PC-9 (cell line): ENCODE data around the gene SURF4. TPM values are rescaled to one million over a fixed set of nuclear protein-coding genes. Genes with fewer than 3 reads are reported as not detected.

Experiments
- BruUV-seq: library from RNA; stranded (reverse); fragments of 400-500 nt; replicated peaks from 2 replicates; lab custom pipeline; 2021; lab: Mats Ljungman, UMichigan
- CTCF ChIA-PET: fragments of 300-600 bp; sonication (Branson Sonifier 250); formaldehyde crosslinking; loops from one replicate; lab custom pipeline; 2022; ENCODE audit warnings: antibody characterized with exemption; lab: Charles Lee
- POLR2A ChIA-PET: fragments of 300-600 bp; sonication (Branson Sonifier 250); formaldehyde crosslinking; loops from one replicate; lab custom pipeline; 2022; ENCODE audit warnings: antibody characterized with exemption; ENCODE audit not compliant: unreplicated experiment; lab: Charles Lee
- DNase-seq, 2 experiments: peaks; one replicate each; pipeline versions ENCODE4 v3.0.0 to v3.0.0-alpha.2; 2015 to 2022; ENCODE audit warnings: mixed read lengths in 1 of 2
- H2AFZ ChIP-seq: fragments of 200-600 bp; sonication (generic); 2 replicates; pipeline ENCODE4 v1.8.1; 2017; ENCODE audit warnings: antibody characterized with exemption
- H3F3A ChIP-seq: fragments of 200-600 bp; sonication (generic); 2 replicates; pipeline ENCODE4 v1.8.1; 2017; ENCODE audit warnings: antibody characterized with exemption, mild to moderate bottlenecking, low read depth; ENCODE audit not compliant: insufficient read depth
- H3K27ac ChIP-seq: fragments of 200-600 bp; sonication (generic); 2 replicates; pipeline ENCODE4 v1.6.1; 2016; ENCODE audit warnings: mixed run types
- H3K27me3 ChIP-seq: fragments of 200-600 bp; sonication (generic); 2 replicates; pipeline ENCODE4 v1.6.1; 2016; ENCODE audit warnings: low read depth, mixed run types; ENCODE audit not compliant: insufficient read depth
- H3K36me3 ChIP-seq: fragments of 200-600 bp; sonication (generic); 2 replicates; pipeline ENCODE4 v1.6.1; 2016; ENCODE audit warnings: low read depth, mixed run types
- H3K4me1 ChIP-seq: fragments of 200-600 bp; sonication (generic); replicated peaks from 2 replicates; pipeline ENCODE4 v1.6.1; 2016; ENCODE audit warnings: mixed run types; ENCODE audit not compliant: insufficient read depth
- H3K4me2 ChIP-seq: fragments of 200-600 bp; sonication (generic); 2 replicates; pipeline ENCODE4 v1.6.1; 2017; ENCODE audit warnings: mixed run types
- H3K4me3 ChIP-seq: fragments of 200-600 bp; sonication (generic); 2 replicates; pipeline ENCODE4 v1.6.1; 2016; ENCODE audit warnings: mixed run types
- H3K79me2 ChIP-seq: fragments of 200-600 bp; sonication (generic); 2 replicates; pipeline ENCODE4 v1.6.1; 2017; ENCODE audit warnings: low read depth, mixed run types
- H3K9me2 ChIP-seq: fragments of 200-600 bp; sonication (generic); 2 replicates; pipeline ENCODE4 v1.8.1; 2017; ENCODE audit warnings: mild to moderate bottlenecking; ENCODE audit not compliant: insufficient read depth
- H3K9me3 ChIP-seq: fragments of 200-600 bp; sonication (generic); 2 replicates; pipeline ENCODE4 v1.8.1; 2016; ENCODE audit warnings: low read depth; ENCODE audit not compliant: insufficient read depth
- H4K20me1 ChIP-seq: fragments of 200-600 bp; sonication (generic); 2 replicates; pipeline ENCODE4 v1.8.1; 2017; ENCODE audit not compliant: insufficient read depth
- CTCF ChIP-seq: fragments of 200-600 bp; sonication (generic); conservative IDR thresholded peaks from 2 replicates; pipeline ENCODE4 v1.6.1; 2017; ENCODE audit warnings: mixed run types, antibody characterized with exemption, mild to moderate bottlenecking, moderate library complexity
- EZH2 ChIP-seq: fragments of 200-600 bp; sonication (generic); IDR thresholded peaks from 2 replicates; pipeline ENCODE4 v1.8.0; 2017; ENCODE audit warnings: antibody characterized with exemption, low read depth
- intact Hi-C: fragments of 100-400 bp; cut with micrococcal nuclease; formaldehyde crosslinking; loops from one replicate; pipeline ENCODE4 v1.10.0; 2022; ENCODE audit not compliant: unreplicated experiment
- total RNA-seq: library from RNA; stranded (reverse); gene quantifications from 2 replicates; pipeline ENCODE4 v1.2.3, GENCODE V29; 2021

The SURF4 gene
- total RNA-seq, 1 experiment from 2014 or later = 199 TPM

GRCh38 chr9:133342069-133342406, 33.8 kb downstream of the SURF4 start:
- ChIA-PET POLR2A (no interaction called here), CTCF (no interaction called here)
- Histone ChIP-seq H3K9me2 (no peaks in the 10 kb centered on the region), H3K79me2 (peaks cover 21% of the 10 kb centered on the region), H3K4me2 (no peak overlapping the region), H3K27ac (no peak overlapping the region), H3F3A (peaks cover 4% of the 10 kb centered on the region; the same call in 1 of the 2 replicates), H3K4me3 (no peak overlapping the region), H2AFZ (no peak overlapping the region), H3K27me3 (no peaks in the 10 kb centered on the region), H3K36me3 (no peaks in the 10 kb centered on the region; the same call in 1 of the 2 replicates), H3K4me1 (peaks cover 6% of the 10 kb centered on the region; the same call in 1 of the 2 replicates), H4K20me1 (peaks cover 8% of the 10 kb centered on the region), H3K9me3 (no peaks in the 10 kb centered on the region)
- TF ChIP-seq CTCF = no peak
- DNase-seq = no peak
- no TSS peak for BruUV-seq
- intact Hi-C loops = no loop called here

- POLR2A ChIA-PET = interaction anchor here (0.5 kb wide), 1 partner anchor 118 kb away, joined by 3 read pairs; no protein-coding TSS in a partner anchor
- Histone ChIP-seq H3K27me3 (no peaks in the 10 kb centered on the region), H3K9me3 (no peaks in the 10 kb centered on the region), H3K36me3 (no peaks in the 10 kb centered on the region; the same call in 1 of the 2 replicates), H3K27ac (no peak overlapping the region), H3F3A (peaks cover 6% of the 10 kb centered on the region; the same call in 1 of the 2 replicates), H3K9me2 (no peaks in the 10 kb centered on the region), H3K4me1 (peaks cover 4% of the 10 kb centered on the region; the same call in 1 of the 2 replicates), H3K79me2 (peaks cover 16% of the 10 kb centered on the region), H3K4me3 (no peak overlapping the region), H2AFZ (no peak overlapping the region), H3K4me2 (no peak overlapping the region), H4K20me1 (peaks cover 8% of the 10 kb centered on the region)
- intact Hi-C loops = no loop called here
- no TSS peak for BruUV-seq
- CTCF ChIA-PET = no interaction called here
- TF ChIP-seq EZH2 = no peak
- no peak for TF ChIP-seq CTCF
- no peak for DNase-seq
Measured at GRCh38 chr9:133341369-133342068, 34.3 kb downstream of the SURF4 start.

GRCh38 chr9:133340916-133341315, 34.9 kb downstream of the SURF4 start:
- no peak for TF ChIP-seq CTCF
- TF ChIP-seq EZH2 = no peak
- Histone ChIP-seq H3K4me1 (no peaks in the 10 kb centered on the region), H3K79me2 (peaks cover 10% of the 10 kb centered on the region), H3F3A (peaks cover 6% of the 10 kb centered on the region; the same call in 1 of the 2 replicates), H3K4me2 (no peak overlapping the region), H3K4me3 (no peak overlapping the region), H3K27ac (no peak overlapping the region), H3K27me3 (no peaks in the 10 kb centered on the region), H4K20me1 (peaks cover 2% of the 10 kb centered on the region; the same call in 1 of the 2 replicates), H3K36me3 (no peaks in the 10 kb centered on the region; the same call in 1 of the 2 replicates), H3K9me3 (no peaks in the 10 kb centered on the region), H2AFZ (no peak overlapping the region), H3K9me2 (no peaks in the 10 kb centered on the region)
- intact Hi-C loops = no loop called here
- no peak for DNase-seq
- BruUV-seq = no TSS peak
- POLR2A ChIA-PET = interaction anchor here (0.5 kb wide), 1 partner anchor 118 kb away, joined by 3 read pairs; no protein-coding TSS in a partner anchor
- CTCF ChIA-PET = no interaction called here
